ENCODE results near the gene ITPRID2.
"Not testable (repeated sequence)": the region's sequence is repeated elsewhere in the genome, so short reads cannot be mapped to it uniquely, and the experiment has no call there.

ITPRID2 gene

DNA sequence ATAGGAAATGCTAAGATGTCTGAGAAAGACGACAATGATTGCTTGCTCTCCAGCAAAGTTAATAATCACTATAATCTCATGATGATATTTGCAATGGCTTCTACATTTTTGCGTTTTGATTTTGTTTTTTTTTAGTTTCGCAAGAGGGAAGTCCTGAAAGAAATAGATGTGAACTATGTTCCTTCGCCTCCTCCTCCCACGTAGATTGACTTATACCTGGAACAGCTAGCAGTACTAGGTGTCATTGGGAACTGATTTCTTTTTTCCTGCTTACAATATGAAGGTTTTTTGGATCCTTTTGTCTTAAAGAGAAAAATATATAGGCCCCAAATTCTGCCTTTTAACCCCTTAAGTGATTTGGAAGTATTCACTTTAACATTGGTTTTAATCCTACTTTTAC is 26.7 kb downstream of the ITPRID2 start:
- no peak for DNase-seq

DNA sequence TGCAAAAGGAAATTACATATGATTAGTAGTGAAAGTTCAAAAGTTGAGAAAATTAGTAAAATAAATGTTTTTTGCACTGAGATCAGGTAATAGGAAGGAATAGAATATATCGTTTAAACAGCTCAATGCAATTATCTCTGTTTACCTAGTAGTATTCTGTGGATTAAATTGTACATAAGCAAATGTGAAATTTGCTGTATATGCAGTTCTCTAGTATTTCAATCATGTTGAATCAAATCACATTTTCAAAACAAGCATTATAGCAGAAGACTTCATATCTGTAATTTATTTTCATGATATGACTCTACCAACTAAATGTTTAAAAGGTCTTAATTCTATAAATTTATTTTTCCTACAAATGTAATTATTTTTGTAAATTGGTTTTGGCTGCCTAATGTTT is 31.6 kb downstream of the ITPRID2 start:
- DNase-seq, result no peak

DNA sequence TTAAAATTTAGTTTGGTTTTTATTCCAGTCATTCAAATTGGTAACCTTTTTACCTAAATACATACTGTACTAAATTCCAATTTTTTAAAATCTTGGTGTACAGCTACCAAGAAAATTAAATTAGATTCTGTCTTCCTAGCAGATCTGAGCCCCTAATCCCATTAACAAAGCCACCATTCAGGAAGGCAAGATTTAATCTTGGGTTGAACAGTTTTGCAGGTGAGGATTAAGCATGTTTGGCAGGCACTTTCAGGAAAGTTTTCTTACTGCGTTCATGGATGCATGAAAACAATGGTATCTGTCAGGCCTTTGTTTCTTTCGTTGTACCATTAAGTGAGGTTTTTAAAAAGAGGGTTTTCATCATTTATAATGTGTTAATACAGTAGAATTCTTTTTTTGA is 32.8 kb downstream of the ITPRID2 start:
- no peak for DNase-seq

DNA sequence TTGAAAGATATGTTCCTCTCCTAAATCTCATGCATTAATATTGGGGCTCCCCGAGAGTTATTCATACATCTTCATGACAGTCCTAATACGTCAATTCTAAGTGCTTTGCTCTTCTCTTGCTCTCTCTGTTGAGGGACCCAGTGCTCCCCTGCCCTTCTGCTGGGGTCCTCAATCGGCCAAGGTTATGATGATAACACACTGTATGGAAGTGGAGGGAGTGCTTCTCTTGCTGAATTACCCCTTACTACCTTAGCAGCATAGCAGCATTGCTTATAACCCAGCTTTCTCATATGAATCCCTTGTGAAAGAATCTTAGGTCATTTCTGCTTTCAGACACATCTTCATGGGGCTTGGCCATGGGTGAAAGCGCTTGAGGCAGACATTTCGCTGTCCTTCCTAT is 43.2 kb downstream of the ITPRID2 start:
- DNase-seq, result no peak

DNA sequence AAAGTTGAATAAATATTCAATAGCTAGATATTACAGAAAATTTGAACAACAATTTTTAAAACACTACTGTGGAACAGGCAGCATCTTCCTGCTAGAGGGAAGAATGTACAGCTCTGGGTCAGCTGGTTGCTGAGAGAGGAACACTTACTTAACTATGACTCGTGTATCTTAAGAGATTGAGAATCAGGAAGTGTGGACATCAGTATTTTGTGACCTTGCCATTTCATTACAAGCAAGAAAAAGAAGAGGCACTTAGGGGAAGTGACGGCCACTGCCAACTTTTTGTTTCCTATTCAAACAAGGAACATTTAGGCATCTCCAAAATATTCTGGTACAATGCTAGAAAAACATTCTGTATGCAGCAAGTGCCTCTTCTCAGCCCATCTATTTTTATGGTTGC is 45.9 kb downstream of the ITPRID2 start:
- no peak for DNase-seq

DNA sequence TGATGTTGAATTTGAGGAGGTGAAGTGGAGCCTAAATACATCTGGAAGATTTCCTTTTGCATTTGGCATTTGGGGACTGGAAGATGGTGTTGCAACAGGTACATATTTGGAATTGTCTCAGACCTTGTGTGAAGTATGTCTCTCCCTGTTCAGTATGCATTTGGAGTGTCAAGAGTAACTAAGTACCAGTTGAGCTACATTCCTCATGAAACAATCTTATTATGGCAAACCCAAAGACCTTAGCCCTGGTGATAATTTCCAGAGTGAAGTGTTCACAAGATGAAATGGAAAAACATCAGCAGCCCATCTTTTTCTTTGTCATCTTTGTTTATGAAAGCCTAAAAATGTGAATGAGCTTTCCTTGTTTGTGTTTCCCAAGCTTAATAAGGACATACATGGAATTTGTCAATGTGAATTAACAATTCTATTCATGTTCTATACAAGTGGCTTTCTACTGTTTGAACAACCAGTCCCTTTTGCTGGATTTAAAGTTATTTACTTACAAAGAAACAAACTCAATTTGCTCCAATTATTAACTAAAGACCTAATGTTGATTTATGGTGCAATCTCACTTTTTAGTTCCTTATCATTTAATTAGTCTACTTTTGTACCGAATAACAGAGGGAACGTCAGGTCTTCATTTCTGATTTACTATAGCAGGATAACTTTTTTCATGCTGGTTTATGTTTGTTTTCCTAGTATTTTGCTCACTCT is 52.0 kb downstream of the ITPRID2 start:
- no peak for DNase-seq

DNA sequence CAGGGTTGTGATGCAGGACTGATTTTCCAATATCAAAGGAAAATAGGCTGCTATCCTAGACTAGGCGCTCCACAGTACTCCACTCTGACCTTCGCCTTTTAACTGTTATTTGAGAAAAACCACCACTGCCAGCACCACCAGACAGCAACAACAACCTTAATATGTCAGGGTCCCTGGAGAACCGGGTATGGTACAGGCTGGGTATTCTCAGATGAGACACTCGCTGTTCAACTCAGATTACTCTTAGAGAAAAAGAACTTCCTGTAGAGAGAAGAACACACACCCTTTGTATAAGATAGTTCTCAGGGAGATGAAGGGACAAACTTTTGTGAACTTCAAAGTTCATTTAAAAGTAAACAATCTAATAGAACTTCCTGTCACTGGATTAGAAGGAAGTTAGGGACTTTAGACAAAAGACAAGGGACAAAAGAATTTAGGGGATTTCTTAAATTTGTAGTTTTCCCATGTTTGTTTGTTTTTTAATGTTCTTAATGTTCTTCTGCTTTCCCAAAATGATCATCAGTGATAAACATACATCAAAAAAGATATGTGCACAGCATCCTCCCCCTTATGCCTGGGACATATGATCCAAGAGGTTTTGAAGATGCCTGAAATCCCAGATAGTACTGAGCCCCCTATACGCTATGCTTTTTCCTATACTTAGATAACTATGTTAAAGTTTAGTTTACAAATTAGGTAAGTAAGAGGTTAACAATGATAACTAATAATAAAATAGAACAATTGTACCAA is 52.8 kb downstream of the ITPRID2 start:
- no peak for DNase-seq

DNA sequence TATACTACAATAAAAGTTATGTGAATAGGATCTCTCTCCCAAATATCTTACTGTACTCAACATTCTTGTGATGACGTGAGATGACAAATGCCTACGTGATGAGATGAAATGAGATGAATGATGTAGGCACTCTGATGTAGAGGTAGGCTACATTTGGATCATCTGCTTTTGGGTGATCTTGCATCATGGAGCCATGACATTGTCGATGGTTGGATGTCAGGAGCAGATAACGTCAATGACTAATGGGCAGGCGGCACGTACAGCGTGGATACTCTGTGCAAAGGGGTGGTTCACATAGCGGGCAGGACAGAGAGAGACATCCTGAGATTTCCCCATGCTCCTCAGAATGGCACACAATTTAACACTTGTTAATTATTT is 53.4 kb downstream of the ITPRID2 start:
- no peak for DNase-seq

DNA sequence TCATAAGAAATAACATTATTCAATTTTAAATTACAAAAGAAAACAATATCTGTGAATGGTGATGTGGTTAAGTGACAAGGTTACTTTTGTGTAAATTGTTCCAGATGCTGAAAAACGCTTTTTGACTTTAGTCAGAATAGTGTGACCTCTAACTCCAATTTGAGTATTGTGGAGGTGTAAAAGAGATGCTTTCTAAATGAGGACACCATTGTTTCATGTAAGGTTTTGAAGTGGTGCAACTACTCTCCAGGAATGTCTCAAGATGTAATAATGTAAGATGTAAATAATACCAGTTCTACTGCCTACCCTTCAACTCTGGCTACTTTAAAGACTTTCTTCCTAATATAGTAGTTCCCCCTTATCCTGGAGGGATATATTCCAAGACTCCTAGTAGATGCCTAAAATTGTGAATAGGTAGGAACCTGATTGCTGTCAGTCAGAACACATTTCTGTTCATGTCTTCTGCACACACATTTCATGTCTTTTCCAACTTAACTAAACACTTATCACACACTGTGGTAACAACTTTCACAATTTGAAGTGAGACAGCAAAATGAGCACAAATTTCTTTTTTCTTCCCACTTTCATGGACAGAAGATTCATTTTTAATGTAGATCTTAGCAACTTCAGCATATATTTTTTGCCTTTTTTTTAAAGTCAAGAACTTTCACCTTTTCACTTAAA is 55.1 kb downstream of the ITPRID2 start:
- DNase-seq, result no peak

DNA sequence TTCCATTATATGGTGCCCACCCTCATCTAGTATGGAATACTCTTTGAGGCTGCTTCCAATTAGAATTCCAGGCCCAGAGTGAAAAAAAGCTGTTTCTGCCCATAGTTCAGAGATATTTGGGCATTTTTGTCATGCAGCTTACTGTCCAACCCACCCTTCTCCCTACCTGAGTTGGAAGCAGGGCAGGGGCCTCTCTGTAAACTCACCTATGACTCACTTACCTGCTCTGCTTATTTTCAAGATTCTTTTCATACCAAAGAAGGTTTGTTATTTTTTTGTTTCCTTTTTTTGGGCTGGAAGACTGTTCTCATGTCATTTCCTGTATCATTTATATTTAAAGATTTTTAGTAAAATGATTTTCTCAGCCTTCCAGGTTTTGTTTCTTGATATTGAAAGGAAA is 55.7 kb downstream of the ITPRID2 start:
- no peak for DNase-seq

DNA sequence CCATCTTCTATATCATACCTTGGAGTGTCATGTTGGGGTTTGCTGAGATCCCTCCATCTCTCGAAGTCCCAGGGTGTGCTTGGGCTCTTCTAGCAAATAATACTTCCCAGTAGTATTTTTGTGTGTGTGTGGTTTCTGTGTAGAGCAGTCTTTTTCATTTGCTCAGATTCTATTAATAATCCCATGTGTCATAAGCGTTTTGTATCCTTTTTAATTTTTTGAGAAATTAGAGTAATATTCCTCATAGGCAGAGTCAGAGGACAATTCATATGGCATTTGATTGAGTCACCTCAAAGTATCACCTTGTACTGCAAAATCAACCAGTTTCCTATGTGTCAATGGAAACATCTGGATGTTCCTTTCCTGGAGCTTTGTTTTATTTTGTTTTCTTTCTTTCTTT is 56.7 kb downstream of the ITPRID2 start:
- DNase-seq, result no peak

DNA sequence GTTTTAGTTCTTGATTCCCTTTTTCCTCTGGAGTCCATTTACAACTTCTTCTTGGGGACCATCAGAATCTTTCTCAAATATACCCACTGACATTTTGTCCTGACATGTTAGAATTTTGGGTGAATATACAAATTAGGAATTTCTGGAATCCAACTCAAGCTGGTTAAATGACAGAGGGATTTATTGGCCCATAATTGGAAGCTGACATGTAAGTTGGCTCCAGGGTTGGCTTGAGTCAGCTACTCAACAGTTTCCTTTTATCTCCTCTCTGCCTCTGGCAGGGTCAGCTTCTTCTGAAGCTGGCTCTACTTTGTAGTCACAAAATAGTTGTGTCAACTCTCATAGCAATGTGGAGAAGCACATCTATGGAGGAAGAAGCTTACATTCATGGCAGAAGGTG is 57.5 kb downstream of the ITPRID2 start:
- no peak for DNase-seq

DNA sequence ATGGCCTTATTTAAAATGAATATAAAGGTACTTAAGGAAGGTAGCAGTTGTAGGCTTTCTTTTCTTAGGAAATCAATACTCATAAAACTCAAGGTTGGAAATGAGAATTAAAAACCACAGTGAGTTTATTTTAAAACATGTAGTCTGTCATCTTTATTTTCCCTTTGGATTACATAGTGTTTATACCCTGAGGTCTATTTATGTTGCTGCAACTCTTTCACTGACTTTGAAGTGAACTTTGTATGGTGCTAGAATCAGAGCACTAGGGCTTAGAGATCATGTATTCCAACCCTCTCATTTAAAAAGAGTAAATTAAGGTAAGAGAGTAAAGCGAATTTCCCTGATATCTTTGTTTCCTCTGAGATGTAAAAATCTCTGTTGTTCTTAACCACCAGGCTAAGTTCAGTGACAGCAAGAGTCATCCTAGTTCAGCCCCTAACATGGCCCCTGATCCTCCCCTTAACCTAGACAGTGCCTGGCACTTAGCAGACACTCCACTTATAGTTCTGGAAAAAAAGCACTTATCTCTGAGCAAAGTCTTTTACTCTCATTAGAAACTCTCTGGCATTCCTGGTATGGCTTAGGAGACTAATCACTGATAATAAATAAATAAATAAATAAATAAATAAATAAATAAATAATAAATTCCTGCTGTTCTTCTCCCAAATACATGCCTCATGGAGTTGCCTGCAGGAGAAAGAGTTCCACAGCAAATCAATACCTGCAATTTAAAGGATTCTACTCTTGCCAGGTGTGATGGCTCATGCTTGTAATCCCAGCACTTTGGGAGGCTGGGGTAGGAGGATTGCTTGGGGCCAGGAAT is 61.1 kb downstream of the ITPRID2 start:
- no peak for DNase-seq

DNA sequence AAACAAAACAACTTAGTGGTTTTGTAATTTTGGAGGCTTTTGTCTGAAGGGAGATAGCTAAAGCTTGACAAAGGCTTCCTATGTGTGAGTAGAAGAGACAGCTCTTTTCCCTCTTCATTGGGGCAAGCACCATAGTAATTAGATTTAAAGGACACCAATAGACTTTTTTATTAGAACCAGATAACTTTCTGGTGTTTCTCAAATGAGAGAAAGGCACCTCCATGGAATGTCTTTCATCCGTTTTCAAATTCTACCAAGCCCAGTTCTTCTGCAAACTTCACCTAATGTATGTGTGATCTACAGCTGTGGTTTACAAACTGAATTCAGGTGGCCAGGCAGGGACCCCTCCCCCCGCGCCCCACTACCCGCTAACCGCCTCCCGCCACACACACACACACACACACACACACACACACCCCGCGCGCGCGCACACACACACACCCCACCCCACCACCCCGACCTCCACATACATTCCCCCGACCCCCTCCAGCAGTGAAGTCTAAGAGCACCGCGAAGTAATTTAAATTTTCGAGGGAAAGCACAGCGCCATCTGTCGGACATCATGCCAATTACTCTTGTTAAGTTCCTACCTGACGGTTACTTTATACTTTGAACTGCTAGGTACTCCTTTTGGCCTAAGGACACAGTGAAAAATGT is 62.5 kb downstream of the ITPRID2 start:
- DNase-seq, result peak; percentile 49

DNA sequence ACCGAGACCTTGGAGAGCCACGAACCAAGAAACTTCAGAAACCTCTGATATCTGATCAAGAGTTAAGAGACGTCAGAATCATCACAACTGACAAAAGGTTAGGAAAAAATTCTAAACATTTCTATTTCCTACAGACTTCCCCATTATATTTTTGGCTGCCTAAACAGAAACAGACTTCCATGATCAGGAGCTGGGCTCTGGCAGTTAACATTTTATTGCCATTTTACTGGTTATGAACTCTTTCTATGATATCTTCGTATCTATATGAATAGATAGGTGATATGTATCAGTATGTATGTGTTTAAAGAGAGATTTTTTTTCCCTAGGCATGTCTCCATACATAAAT is 63.0 kb downstream of the ITPRID2 start:
- no peak for DNase-seq

DNA sequence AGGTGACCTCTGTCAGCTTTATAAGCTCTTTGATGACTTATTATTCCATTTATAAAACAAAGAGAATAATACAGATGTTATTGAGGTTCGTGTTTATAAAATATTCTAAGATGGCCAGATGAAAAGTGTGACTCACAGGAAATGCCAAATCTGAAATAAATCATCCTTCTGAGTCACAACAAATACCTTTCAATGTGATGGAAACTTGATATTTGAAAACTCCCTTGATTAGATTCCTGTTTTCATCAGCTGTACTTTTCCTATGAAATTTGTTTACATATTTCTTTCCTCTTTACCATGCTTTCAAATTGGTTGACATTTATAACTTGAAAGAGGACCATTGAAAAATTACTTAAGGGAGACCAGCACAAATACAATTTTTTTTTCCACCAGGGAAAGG is 63.5 kb downstream of the ITPRID2 start:
- no peak for DNase-seq

DNA sequence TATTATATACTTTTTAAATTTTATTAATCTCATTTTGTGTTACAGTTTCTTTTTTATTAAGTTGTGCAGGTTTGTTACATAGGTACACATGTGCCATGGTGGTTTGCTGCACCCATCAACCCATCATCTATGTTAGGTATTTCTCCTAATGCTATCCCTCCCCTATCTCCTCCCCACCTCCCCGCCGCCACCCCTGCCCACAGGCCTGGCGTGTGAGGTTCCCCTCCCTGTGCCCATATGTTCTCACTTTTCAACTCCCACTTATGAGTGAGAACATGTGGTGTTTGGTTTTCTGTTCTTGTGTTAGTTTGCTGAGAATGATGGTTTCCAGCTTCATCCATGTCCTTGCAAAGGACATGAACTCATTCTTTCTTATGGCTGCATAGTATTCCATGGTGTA is 64.3 kb downstream of the ITPRID2 start:
- not testable (repeated sequence) for DNase-seq

DNA sequence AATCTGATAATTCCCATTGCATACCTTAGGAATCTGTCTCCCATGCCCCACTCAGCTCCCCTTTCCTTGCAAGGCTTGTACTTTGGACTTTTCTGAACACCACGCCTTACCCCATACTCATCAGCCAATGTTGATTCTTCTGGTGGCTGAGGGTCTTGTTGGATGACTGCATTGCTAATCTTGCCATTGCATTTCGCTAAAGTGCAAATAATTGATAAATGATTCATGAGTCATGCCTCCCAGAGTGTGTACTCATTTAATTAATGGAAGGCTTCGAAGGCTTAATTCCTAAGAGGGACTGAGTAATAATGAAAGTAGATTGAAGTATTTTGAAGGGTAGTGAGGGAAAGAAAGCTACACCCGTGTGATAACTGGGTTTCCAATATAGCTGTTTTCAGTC is 66.1 kb downstream of the ITPRID2 start:
- no peak for DNase-seq

DNA sequence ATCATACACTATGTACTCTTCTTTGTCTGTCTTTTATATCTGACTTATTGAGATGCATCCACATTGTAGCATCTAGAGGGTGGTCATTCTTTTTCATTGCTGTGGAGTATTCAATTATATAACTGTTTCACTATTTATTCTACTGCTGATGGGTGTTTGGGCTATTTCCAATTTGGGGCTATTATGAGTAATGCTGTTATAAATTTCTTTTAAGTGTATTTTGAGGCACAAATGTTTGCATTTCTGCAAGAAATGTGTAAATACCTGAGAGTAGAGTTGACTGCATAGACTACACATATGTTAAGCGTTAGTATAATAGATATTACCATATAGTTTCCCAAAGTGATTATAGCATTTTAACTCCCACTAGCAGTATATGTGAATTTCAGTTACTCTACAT is 67.2 kb downstream of the ITPRID2 start:
- no peak for DNase-seq

DNA sequence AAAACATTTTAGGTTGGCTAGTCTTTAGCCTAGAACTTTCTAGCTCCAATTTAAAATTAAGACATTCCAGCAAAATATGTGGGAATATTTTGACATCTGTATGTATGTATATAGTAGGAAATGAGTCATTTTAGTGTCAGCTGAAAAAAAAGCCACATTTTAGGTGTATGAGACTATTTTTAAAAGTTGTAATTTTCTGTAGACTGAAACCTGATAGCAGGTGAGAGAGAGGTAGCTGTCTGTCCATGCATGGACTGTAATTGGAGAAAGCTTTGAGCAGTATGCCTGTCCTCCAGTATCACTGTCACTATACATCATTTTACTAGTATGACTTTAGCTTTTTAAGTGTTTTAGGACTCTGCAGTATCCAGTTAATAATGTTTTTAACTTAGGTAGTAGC is 68.0 kb downstream of the ITPRID2 start:
- no peak for DNase-seq

DNA sequence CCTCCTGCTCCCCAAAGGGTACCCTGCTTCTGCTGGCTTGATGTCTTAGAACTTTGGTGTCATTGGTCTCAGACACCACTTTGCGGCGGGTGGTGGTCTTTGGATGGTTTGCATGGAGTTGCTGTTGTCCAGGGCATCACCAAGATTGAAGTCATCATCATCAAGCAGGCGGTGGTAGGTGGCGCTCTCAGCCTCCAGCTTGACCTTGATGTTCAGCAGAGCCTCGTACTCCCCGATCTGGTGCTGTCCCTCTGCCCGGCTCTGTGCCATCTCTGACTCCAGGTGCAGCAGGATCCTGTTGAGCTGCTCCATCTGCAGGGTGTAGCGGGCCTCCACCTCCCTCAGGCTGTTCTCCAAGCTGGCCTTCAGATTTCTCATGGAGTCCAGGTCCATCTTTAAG is 69.6 kb downstream of the ITPRID2 start:
- not testable (repeated sequence) for DNase-seq

DNA sequence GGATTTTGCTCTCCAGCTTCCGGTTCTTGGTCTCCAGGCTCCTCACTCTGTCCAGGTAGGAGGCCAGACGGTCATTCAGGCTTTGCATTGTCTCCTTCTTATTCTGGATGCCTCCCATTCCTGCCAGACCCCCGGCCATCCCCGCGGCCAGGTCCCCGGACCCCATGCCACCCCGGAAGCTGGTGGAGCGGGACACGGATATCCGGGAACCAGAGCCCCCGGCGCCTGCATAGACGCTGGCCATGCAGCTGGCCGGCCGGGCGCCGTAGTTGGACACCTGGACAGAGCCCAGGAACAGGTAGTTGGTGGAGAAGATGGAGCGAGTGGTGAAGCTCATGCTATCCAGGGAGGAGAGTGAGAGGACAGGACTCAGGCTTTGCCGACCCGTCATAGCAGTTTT is 70.6 kb downstream of the ITPRID2 start:
- DNase-seq, result no peak

All from stimulated activated naive CD4-positive, alpha-beta T cell treated with Interleukin-2 at 50 U/mL for 16 hours (primary cell).